ENCODE measurements around the gene ELMO1. TPM values are rescaled to one million over a fixed set of nuclear protein-coding genes. Genes with fewer than 3 reads are reported as not detected.

Gene ELMO1
- 215 TPM for total RNA-seq

DNA sequence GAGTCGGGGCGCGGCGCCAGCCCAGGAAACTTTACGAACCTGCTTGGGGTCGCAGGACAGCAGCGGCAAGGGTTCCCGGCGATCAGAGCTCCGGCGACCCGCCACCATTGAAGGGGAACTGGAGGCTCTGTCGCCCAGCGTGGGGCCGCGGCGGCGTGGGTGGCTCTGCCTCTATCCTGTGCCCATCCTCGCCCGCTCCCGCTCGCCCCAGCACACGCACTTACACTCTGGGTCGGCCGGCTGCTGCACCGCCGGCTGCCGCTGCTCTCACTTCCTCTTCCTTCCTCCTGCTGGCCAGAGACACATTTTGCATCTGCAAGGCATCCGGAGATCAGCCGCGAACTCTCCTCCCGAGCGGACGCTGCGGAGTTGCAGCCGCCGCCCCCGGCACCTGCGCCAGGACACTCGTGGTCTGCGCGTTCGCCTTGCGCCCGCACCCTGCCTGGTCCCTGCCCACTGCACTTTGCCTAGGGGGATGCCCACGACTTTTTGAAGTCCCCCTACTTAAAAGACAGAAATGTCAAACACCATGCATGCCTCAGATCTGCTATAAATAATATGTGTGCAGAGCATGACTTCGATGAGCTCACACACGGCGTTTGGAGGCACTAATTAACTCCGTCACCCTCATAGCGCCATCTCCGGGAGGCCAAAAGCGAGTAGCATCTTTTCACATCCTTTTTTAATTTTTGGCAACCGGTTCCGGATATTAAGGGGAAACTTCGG is at the start of gene ELMO1:
ELMO1 (minus strand) TSS at position 229 of the 726 bp plus-strand sequence. CDS start 106,174 bp downstream, outside the sequence.
- Histone ChIP-seq H3K4me3 (ENCODE audit: low read length) (peak within 1 kb of the TSS; percentile 76), H3K27me3 (ENCODE audit: insufficient read depth, low read length) (no peaks in the 10 kb centered on the region), H3K9me3 (ENCODE audit: low read depth, low read length) (no peaks in the 10 kb centered on the region), H3K4me1 (ENCODE audit: insufficient read depth, low read length) (peaks cover 47% of the 10 kb centered on the region)

DNA sequence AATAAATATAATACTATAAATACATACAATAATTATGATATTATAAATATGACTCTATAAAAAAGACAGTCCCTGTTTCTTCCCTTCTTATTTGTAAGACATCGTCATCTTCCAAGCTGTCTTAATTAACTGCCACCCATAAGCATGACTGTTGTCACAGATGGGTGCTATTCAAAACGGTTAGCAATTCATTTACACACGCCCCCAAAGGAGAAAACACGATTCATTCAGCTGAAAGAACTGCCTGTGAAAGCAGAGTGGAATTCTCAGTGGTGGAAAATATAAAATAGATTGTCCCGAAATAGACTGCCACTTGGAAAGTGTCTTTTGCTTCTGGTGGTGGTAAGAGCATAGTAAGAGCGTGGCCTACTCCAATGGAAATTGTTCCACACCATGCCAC is 48.9 kb upstream of the ELMO1 start:
- Histone ChIP-seq H3K4me3 (ENCODE audit: low read length) (no peak overlapping the region), H3K27me3 (ENCODE audit: insufficient read depth, low read length) (no peaks in the 10 kb centered on the region), H3K9me3 (ENCODE audit: low read depth, low read length) (no peaks in the 10 kb centered on the region), H3K4me1 (ENCODE audit: insufficient read depth, low read length) (peaks cover 9% of the 10 kb centered on the region)

DNA sequence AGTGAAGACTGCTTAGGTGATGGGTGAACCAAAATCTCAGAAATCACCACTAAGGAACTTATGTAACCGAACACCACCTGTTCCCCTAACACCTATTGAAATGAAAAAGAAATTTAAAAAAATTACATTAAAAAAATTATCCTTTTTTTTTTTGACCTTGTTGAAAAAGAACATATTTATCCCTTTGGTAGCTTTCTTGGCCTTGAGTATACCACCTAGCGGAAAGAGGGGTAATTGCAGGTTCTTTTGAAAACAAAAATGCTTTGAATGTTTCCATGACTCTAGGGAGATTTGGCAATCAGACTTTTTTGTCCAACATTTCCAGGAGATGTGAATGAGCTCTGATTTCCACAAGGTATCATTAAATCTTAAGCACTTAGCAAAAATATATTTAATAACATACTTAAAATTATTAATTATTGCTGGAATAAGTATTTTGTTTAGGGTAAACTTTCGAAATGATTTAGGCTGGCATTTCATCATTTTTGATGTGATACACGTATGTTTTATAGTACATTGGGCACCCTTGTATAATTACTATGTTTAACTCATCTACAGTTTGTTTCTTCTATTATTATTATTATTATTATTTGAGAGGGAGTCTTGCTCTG is 47.0 kb upstream of the ELMO1 start:
- no peak overlapping the region for H3K4me3 ChIP-seq (ENCODE audit: low read length)
- no peaks in the 10 kb centered on the region for H3K9me3 ChIP-seq (ENCODE audit: low read depth, low read length)
- no peaks in the 10 kb centered on the region for H3K27me3 ChIP-seq (ENCODE audit: insufficient read depth, low read length)

DNA sequence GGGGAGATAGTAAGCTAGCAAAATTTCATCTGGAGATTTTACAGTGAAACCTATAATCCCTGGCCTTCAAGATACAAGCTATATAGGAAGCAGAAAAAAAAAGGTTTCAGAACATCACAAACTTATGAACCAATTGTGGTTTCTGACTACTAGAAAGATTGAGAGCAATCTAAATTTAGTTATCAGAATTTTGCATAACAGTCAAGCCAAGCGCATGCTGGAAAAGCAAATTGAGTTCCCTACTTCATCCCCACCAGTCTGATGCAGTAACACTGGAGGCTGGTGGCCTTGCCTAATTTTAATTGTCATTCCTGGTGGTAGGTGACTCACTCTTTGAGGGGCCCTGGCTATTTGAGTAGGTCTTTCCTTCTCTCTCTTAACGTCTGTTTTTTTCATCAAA is 46.3 kb upstream of the ELMO1 start:
- H3K4me3 ChIP-seq (ENCODE audit: low read length) = no peak overlapping the region
- H3K9me3 ChIP-seq (ENCODE audit: low read depth, low read length) = no peaks in the 10 kb centered on the region
- H3K27me3 ChIP-seq (ENCODE audit: insufficient read depth, low read length) = no peaks in the 10 kb centered on the region
- peaks cover 9% of the 10 kb centered on the region for H3K4me1 ChIP-seq (ENCODE audit: insufficient read depth, low read length)

More for the DNA sequence above, 47.0 kb upstream of the ELMO1 start:
- H3K4me1 ChIP-seq (ENCODE audit: insufficient read depth, low read length) = peaks cover 9% of the 10 kb centered on the region

DNA sequence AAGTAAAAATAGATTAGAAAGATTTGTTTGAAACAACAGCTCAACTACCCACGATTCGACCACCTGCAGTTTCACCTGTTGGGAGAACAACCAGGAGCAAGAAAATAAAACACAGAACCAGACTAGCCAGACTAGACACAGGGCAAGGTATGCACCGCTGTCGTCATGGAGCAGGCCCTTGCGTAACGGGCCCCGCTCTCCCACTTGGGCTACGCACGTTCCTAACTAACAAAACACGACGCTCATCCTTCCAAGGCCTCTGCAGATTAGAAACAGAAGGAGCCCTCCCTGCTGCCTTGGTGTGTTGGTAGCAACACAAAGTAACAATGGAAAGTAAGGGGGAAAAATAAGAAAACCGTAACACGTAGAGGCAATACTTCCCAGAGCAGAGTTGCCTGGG is 45.1 kb upstream of the ELMO1 start:
- H3K9me3 ChIP-seq (ENCODE audit: low read depth, low read length) = no peaks in the 10 kb centered on the region
- peaks cover 9% of the 10 kb centered on the region for H3K4me1 ChIP-seq (ENCODE audit: insufficient read depth, low read length)
- no peak overlapping the region for H3K4me3 ChIP-seq (ENCODE audit: low read length)
- H3K27me3 ChIP-seq (ENCODE audit: insufficient read depth, low read length) = no peaks in the 10 kb centered on the region

DNA sequence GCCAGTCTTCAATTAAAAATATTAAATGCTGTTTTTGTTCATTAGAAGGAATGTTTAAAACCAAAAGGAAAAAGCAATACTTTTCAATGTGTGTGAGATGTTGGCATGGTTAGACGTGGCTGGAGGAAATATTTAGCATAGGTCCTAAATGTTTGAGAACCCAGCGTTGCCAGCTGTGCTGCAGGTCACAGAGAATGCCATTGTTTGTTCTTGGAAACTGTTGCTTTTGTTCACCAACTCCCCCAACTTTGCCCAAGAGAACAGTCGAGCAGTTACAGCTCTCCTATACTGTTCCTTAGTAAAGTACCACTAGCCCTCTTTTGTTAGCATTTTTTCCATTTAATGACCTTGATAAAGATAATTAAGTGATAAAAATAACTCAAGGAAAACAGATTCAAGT is 44.5 kb upstream of the ELMO1 start:
- Histone ChIP-seq H3K27me3 (ENCODE audit: insufficient read depth, low read length) (no peaks in the 10 kb centered on the region), H3K9me3 (ENCODE audit: low read depth, low read length) (peaks cover 5% of the 10 kb centered on the region), H3K4me3 (ENCODE audit: low read length) (no peak overlapping the region), H3K4me1 (ENCODE audit: insufficient read depth, low read length) (peaks cover 9% of the 10 kb centered on the region)

DNA sequence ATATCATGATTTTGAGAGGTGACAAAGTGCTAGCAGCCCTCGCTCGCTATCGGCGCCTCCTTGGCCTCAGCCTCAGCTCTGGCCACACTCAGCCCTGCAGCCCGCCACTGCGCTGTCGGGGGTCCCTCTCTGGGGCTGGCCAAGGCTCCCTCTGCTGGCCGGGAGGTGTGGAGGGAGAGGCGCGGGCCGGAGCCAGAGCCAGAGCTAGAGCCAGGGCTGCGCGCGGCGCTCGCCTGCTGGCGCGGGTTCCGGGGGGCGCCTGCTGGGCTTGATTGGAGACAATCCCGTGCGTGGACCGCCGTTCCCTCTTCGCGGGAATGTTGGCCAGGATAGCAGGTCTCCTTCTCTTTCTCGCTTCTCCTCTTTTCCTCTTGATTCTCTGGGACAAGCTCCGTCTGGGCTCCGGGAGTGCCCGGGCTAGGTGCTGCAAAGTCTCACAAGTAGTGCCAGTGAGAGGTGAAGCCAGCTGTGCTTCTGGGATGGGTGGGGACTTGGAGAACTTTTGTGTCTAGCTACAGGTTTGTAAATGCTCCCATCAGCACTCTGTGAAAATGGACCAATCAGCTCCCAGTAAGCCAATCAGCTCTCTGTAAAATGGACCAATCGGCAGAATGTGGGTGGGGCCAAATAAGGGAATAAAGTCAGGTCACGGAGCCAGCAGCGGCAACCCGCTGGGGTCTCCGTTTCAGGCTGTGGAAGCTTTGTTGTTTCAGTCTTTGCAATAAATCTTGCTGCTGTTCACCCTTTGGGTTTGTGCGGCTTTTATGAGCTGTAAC is 43.4 kb upstream of the ELMO1 start:
- Histone ChIP-seq H3K4me1 (ENCODE audit: insufficient read depth, low read length) (peaks cover 9% of the 10 kb centered on the region), H3K9me3 (ENCODE audit: low read depth, low read length) (peaks cover 9% of the 10 kb centered on the region), H3K4me3 (ENCODE audit: low read length) (no peak overlapping the region), H3K27me3 (ENCODE audit: insufficient read depth, low read length) (no peaks in the 10 kb centered on the region)

DNA sequence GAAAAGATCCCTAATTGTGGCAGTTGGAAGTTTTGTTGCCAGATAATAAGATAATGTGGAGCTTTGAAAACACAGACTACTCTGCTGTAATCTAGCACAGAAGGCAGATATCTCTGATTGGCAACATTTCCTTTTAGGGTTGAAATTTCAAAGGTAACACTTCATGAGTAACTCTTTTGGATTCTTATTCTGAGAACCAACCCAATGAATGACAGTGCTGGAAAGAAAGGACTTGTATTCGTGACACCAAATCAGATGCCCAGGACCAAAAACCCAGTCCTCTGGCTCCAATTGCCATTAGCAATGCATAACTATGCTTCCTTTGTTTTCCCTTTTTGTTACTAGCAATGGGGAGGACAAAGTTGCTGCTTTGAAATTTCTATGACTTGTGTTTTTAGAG is 41.0 kb upstream of the ELMO1 start:
- H3K4me1 ChIP-seq (ENCODE audit: insufficient read depth, low read length) = peaks cover under 1% of the 10 kb centered on the region
- H3K9me3 ChIP-seq (ENCODE audit: low read depth, low read length) = peaks cover 9% of the 10 kb centered on the region
- no peak overlapping the region for H3K4me3 ChIP-seq (ENCODE audit: low read length)
- H3K27me3 ChIP-seq (ENCODE audit: insufficient read depth, low read length) = no peaks in the 10 kb centered on the region

DNA sequence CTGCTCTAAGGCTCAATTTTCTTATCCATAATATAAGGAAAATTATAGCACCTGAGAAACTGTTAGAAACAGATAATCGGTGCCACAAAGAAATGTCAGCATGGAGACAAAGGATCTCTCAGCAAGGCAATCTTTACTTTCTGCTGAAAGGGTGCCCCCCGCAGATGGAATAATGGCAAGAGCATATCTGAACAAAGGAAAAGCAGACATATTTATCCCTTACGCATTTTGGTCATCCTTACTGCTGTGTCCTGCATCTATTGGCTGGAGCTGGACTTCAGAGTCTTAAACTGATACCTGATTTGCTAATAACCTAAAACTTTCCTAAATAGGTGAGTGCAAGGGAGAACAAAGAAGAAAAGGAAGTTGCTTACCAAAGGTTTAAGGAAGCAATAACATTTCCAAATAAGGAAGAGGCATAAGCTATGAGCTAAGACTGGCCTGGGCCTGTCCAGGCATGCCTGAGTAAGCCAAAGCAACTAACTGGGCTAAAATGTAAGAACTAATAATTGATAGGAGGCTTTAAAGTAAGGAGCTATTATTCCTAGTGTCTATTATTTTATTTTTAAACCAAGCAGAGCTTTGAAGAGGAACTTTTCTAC is 39.6 kb upstream of the ELMO1 start:
- peaks cover 9% of the 10 kb centered on the region for H3K9me3 ChIP-seq (ENCODE audit: low read depth, low read length)
- H3K27me3 ChIP-seq (ENCODE audit: insufficient read depth, low read length) = no peaks in the 10 kb centered on the region
- no peak overlapping the region for H3K4me3 ChIP-seq (ENCODE audit: low read length)
- no peaks in the 10 kb centered on the region for H3K4me1 ChIP-seq (ENCODE audit: insufficient read depth, low read length)

DNA sequence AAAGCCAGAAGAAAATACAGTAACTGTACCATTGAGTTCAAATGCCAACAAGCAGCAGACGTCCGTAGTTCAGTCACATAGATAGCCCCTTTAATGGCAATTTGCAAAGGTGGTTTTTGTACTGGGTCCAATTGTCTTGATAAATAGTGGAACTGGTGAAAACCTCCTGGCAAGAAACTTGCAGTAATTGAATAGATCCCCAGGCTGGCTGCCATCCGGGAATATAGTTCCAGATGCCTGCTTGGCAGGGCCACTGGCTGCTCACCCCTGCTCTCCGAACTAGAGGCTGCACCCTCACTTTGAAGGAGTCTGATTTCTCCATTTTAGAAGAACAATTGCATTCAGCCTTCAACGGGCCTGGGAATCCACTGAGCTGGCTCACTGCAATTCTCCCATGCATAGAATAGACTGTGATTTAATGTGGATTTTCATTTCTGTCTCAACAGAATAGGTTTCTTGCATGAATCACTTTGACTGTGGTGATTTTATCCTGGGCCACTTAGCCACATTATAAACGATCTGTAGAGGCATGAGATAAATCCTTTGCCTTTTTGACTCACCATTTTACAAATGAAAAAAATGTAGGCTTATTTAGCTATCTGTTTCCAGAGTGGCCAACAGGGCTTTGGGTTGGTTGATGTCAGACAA is 35.9 kb upstream of the ELMO1 start:
- no peaks in the 10 kb centered on the region for H3K27me3 ChIP-seq (ENCODE audit: insufficient read depth, low read length)
- H3K9me3 ChIP-seq (ENCODE audit: low read depth, low read length) = peaks cover 9% of the 10 kb centered on the region
- no peak overlapping the region for H3K4me3 ChIP-seq (ENCODE audit: low read length)
- peaks cover 10% of the 10 kb centered on the region for H3K4me1 ChIP-seq (ENCODE audit: insufficient read depth, low read length)

DNA sequence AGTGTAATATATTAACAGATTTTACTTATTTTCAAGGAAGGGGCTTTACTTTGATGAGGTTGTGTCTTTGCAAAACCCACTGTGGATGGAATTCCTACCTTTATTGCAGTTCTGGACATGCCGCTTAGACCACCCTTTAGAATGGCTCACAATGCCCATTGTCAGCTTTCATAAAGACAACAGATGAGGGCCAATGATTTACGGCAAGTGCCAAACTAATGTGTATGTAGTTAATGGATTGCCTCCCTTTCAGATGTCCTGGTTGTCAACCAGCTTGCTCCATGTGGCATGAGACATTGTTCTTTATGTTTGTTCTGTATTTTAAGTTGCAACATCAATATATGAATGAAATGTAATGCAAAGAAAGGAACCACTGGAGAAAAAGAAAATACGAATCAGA is 35.0 kb upstream of the ELMO1 start:
- H3K9me3 ChIP-seq (ENCODE audit: low read depth, low read length) = peaks cover 9% of the 10 kb centered on the region
- H3K4me3 ChIP-seq (ENCODE audit: low read length) = no peak overlapping the region
- H3K27me3 ChIP-seq (ENCODE audit: insufficient read depth, low read length) = peaks cover 5% of the 10 kb centered on the region
- H3K4me1 ChIP-seq (ENCODE audit: insufficient read depth, low read length) = peaks cover 10% of the 10 kb centered on the region

DNA sequence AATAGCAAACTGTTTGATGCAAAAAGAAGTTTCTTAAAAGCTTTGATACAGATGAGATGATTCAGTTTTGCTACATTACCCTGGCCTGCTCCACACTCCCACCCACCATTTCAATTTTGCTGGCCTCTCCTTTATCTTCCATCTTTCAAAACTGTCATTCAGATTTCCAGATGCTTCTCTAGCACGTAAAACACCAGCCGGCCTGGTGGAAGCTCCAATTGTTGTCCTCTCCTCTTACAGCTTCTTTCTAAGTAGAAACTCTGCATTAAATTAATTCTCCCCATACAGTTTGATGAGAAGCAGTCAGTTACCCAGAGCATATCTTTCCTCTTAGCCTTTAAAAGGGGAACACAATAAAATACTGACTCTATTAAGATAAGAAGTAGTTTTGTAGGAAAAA is 34.3 kb upstream of the ELMO1 start:
- Histone ChIP-seq H3K27me3 (ENCODE audit: insufficient read depth, low read length) (peaks cover 5% of the 10 kb centered on the region), H3K9me3 (ENCODE audit: low read depth, low read length) (peaks cover 3% of the 10 kb centered on the region), H3K4me1 (ENCODE audit: insufficient read depth, low read length) (peaks cover 10% of the 10 kb centered on the region), H3K4me3 (ENCODE audit: low read length) (no peak overlapping the region)

DNA sequence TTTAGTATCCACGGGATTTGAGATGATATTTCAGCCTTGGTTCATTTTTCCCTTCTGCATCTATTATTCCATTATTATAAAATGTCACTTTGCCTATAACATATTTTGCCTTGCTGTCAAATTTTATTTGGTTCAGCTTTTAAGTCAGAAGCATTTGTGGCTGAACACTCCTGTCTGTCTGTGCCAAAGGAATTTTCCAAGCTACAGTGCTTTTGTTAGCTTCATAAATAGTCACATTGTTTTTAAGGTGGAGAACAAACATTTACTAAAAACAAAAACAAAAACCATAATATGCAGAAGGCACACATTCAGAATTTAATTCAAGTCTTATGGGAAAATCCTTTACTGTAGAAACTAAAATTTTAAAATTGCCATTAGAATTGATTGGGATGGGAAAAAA is 33.8 kb upstream of the ELMO1 start:
- no peaks in the 10 kb centered on the region for H3K9me3 ChIP-seq (ENCODE audit: low read depth, low read length)
- H3K4me1 ChIP-seq (ENCODE audit: insufficient read depth, low read length) = peaks cover 10% of the 10 kb centered on the region
- no peak overlapping the region for H3K4me3 ChIP-seq (ENCODE audit: low read length)
- H3K27me3 ChIP-seq (ENCODE audit: insufficient read depth, low read length) = peaks cover 5% of the 10 kb centered on the region

- H3K4me3 ChIP-seq (ENCODE audit: low read length) = no peak overlapping the region
- H3K4me1 ChIP-seq (ENCODE audit: insufficient read depth, low read length) = peaks cover 10% of the 10 kb centered on the region
- H3K9me3 ChIP-seq (ENCODE audit: low read depth, low read length) = no peaks in the 10 kb centered on the region
- H3K27me3 ChIP-seq (ENCODE audit: insufficient read depth, low read length) = peaks cover 7% of the 10 kb centered on the region
Observed at GRCh38 chr7:37481722-37482288, 33.1 kb upstream of the ELMO1 start.
